ENCODE measurements around the gene CKB. TPM values are rescaled to one million over a fixed set of nuclear protein-coding genes. Genes with fewer than 3 reads are reported as not detected.

CKB gene
- total RNA-seq, 1 donor from 2014 or later: 90.1 TPM

GRCh38 chr14:103539056-103539825 lies 16.6 kb upstream of the CKB start:
- no peak for DNase-seq (ENCODE audit: low spot score)

- no peak for DNase-seq (ENCODE audit: low spot score)
Observed at GRCh38 chr14:103538291-103539055, 15.8 kb upstream of the CKB start.

DNA sequence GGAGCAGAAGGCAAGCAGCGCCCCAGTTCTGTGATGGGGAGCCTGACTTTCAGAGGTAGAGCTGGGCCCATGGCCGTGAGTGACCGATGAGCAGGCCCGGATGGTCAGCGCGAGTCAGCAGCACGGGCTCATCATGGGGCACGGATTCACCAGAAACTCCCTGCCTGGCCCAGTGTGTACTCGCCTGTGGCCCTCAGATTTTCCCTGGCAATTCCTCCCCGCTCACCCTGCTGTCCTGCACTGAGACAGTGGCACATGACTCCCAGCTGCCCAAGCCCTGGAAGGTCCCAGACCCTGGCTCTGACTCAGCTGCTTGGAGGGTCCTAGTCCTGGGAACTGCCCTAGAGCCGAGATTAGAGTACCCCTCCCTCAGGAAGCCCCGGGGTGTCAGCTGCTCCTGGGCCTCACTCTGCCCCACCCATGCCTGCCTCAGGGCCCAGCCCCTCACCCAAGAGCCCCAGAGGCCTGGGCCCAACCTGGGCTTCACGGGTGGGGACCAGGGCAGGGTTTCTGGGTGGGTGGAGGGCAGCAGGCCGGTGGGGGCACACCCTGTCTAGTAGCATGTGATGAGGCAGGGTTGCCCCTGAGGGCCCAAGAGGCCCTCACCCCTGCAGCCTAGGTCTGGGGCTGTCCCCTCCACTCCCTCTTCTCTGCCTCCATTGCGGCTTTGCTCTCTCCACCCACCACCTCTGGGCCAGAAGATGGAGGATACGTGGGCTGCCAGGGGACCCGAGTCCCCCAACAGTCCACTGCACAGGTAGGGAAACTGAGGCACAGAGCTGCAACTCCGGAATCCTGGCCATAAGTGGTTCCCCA lies 14.8 kb upstream of the CKB start:
- DNase-seq (ENCODE audit: low spot score): no peak

- no peak for DNase-seq (ENCODE audit: low spot score)
Observed at GRCh38 chr14:103536693-103537092, 14.1 kb upstream of the CKB start.

GRCh38 chr14:103535891-103536565 lies 13.4 kb upstream of the CKB start:
- DNase-seq (ENCODE audit: low spot score): no peak

DNA sequence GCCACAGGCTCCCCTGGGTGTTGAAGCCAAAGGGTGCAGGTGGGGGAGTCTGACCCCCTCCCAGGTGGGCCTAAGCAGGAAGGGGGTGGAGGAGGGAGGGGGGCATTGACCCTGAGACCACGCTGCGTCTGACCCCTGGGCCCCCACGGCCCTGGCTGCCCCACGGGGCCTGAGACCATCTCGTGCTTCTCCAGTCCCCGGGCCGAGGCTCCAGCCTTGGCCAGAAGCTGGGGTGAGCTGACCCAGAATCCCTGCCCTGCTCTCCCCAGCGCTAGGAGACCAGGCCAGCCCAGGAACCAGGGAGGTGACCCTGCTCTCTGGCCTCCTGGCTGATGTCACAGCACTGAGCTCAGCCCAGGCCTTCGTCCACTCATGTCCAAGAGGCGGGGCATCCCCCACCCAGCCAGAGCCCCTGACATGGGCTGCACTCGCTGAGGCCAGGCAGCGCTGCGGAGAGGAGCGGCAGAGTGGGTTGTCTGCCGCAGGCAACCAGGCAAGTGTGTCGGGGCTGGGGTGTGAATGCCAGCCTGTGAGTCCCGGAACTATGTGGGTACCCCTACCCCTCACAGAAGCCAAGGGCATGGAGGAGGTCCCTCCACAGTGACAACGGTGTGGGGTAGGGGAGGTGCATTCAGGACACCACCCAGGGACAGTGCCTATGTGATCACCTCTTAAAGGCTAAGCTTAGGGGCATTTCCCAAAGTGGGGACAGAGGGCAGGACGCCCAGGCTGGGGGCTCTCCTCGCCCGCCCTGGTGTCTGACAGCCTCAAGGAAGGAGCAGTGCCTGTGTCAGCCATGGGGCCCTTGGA lies 12.7 kb upstream of the CKB start:
- no peak for DNase-seq (ENCODE audit: low spot score)

DNA sequence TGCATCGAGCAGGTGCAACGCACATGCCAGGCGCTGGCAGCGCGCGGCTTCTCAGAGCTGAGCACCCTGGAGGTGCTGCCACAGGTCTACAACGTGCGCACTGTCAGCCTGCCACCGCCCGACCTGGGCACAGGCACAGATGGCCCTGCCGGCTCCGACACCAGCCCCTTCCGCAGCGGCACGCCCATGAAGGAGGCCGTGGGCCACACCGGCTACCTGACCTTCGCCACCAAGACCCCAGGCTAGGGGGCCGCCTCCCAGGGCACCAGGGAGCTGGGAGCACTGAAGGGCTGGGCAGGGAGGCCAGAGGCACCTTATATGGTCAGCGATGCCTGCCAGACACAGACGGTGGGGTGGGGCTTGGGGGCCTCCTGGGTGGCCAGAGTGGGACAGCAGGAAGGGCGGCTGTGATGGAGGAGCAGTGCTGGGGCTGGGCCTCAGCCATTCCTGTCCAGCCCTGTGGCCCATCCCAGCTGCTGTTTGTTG lies 12.0 kb upstream of the CKB start:
- no peak for DNase-seq (ENCODE audit: low spot score)

GRCh38 chr14:103533999-103534575 lies 11.5 kb upstream of the CKB start:
- no peak for DNase-seq (ENCODE audit: low spot score)

DNA sequence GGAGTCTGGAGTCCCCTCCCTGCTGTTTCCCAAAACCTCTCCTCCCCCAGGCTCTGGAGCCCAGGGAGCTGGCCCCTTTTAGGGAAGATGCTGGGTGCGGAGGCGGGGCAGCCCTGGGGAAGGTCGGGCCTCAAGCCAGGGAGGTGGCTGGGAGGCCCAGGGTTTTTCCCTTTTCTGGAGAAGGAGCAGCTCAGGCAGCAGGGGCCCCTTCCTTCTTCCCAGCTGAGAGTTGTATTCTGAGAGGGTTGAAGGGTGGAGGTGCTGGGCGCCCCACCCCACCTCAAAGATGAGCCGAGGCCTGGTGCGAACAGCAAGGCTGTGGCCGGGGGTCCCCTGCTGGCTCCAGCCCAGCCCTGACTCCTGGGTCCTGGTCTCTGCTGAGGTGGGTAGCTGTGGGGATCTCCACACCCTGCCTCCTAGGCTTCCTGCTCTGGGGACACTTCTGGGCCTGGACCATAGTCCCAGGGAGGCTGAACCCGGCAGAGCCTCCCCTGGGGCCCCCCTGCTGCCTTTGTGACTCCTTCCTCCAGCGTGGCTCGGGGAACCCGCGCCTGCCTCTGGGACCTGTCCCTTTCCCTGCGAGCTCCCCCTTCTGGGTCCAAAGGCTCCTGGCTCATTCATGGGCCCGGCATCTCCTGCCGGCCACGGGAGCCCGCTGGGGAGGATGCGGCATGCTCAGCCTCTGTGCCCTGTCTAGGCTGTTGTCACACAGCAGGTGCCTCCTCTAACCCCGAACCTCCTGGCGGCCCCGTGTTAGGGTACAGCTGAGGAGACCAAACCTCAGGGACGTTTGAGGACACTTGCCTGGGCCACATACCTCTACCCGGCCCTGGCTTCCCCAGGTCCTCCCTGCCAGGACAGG lies 10.7 kb upstream of the CKB start:
- DNase-seq (ENCODE audit: low spot score): no peak

GRCh38 chr14:103532216-103533136 lies 9.8 kb upstream of the CKB start:
- no peak for DNase-seq (ENCODE audit: low spot score)

- no peak for DNase-seq (ENCODE audit: low spot score)
Observed at GRCh38 chr14:103531421-103532215, 9.0 kb upstream of the CKB start.

GRCh38 chr14:103530831-103531230 lies 8.2 kb upstream of the CKB start:
- no peak for DNase-seq (ENCODE audit: low spot score)

GRCh38 chr14:103530390-103530789 lies 7.8 kb upstream of the CKB start:
- no peak for DNase-seq (ENCODE audit: low spot score)

DNA sequence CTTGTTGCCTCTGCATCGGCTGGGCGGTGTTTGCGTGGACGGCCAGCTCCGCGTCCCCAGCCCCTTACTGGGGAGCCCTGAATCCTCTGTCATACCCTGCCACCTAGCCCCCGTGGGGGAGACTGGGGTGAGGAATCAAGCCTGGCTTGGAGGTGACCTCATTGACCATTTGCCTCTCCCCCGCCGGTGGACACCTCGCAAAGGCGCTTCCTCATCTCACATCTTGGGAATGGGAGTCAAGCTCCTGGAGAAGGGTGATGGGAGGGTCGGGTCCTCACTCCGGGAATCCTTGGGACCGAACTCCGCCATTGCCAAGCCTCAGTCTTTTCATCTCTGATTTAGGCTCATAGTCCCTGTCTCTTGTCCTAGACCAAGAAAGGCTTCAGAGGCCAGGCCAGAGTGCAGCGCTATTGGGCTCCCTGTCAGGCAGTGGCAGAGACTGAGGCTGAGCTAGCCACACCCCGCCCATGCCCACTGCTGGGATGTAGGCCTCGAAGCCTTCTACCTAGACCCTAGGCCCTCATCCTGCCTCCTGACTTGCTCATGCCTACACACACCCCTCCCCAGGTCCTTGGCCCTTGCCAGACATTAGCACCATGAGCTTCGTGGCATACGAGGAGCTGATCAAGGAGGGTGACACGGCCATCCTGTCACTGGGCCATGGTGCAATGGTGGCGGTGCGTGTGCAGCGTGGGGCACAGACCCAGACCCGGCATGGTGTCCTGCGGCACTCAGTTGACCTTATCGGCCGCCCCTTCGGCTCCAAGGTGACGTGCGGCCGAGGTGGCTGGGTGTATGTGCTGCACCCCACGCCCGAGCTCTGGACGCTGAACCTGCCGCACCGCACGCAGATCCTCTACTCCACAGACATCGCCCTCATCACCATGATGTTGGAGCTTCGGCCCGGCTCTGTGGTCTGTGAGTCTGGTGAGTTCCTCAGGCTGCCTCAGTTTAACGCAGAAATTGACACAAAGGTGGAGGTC lies 7.0 kb upstream of the CKB start:
- no peak for DNase-seq (ENCODE audit: low spot score)

DNA sequence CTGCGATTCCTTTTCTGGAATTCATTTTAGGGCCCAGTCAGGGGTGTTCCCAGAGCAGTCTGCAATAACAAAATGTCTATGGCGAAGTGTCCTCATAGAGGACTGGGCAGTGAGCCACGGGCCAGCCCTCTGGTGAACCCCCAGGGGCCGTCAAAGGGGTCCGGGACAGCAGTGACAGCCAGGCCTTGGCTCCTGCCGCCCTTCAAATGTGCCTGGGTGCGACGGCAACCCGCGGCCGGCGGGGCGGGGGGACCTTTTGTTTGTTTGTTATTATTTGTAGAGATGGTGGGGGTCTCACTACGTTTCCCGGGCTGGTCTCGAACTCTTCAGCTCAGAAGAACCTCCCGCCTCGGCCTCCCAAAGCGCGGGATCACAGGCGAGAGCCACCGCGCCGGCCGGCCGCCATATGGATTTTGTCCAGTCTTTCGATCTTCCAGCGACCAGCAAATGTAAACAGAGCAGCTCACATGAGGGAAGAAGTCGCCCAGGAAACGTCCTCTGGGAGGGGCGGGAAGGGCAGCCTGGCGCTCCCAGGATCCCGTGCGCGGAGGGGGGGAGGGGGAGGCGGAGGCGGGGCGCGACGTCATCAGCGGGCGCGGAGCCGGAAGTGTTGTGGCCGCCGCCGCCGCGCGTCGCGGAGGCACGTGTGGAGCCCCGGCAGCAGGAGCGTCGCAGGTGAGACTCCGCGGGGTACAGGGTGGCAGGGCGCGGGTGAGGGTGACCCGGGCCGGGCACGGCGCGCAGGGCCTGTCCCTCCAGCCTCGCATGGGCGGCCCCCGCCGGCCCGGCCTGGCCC lies 6.2 kb upstream of the CKB start, which contains the start of gene TRMT61A:
Gene TRMT61A (plus strand): TSS at position 610 of the 796 bp plus-strand sequence. CDS start 783 bp downstream, outside the sequence.
- peak; percentile 96 for DNase-seq (ENCODE audit: low spot score)
